Neural cell (in vitro differentiated cells): ENCODE data around the gene NECTIN3.

Experiments
- CTCF ChIP-seq: fragments of 450-650 bp; IDR thresholded peaks from 2 replicates; pipeline ENCODE4 v1.5.1; 2014; ENCODE audit warnings: antibody characterized with exemption, mild to moderate bottlenecking, moderate library complexity; ENCODE audit not compliant: poor library complexity, severe bottlenecking
- EP300 ChIP-seq: fragments of 450-650 bp; conservative IDR thresholded peaks from 2 replicates; pipeline ENCODE4 v1.6.1; 2014; ENCODE audit warnings: antibody characterized with exemption, mild to moderate bottlenecking, moderate library complexity; ENCODE audit not compliant: poor library complexity, severe bottlenecking
- EZH2 ChIP-seq: fragments of 200-600, 300-800 bp; shearing (Covaris generic), sonication (generic); IDR thresholded peaks from 2 replicates; pipeline ENCODE4 v1.6.1; 2014; ENCODE audit warnings: antibody characterized with exemption, low read length, borderline replicate concordance, mild to moderate bottlenecking; ENCODE audit not compliant: insufficient read depth, poor library complexity, severe bottlenecking
- REST ChIP-seq: IDR thresholded peaks from 2 replicates; pipeline ENCODE4 v1.6.1; 2012; ENCODE audit warnings: borderline replicate concordance

- TF ChIP-seq CTCF: no peak
- no peak for TF ChIP-seq REST
- TF ChIP-seq EP300: no peak
- TF ChIP-seq EZH2: no peak
Measured at GRCh38 chr3:111134302-111134701, 62.7 kb downstream of the NECTIN3 start.
